GM10266 (cell line): ENCODE measurements around the gene KCNAB2.

ENCODE experiments used
- DNase-seq: peaks from one replicate; pipeline ENCODE4 v3.0.0; 2012; ENCODE audit errors: extremely low spot score
- TF ChIP-seq, protein P1 (sequence below): IDR thresholded peaks from 2 replicates; pipeline ENCODE4 v1.5.1; 2012; ENCODE audit warnings: mild to moderate bottlenecking, low read depth; ENCODE audit not compliant: control insufficient read depth, insufficient read depth; ENCODE audit errors: missing control alignments

KCNAB2 gene

DNA sequence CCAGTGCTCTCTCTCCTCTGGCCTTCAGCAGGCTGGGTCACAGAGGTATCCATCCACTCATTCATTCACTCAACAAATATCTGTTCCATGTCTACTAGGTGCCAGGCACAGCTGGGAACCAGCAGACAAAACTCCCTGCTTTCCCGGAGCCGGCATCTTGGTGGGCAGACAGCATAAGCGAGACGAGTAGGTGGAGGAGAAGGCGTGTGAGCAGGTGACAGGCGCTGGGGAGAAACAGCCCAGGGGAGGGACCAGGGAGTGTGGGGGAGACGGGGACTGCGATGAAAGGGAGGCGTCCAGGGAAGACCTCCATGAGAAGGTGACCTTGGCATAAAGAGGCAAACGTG is 11.0 kb upstream of the KCNAB2 start:
- no peak for DNase-seq
- TF ChIP-seq, protein P1, sequence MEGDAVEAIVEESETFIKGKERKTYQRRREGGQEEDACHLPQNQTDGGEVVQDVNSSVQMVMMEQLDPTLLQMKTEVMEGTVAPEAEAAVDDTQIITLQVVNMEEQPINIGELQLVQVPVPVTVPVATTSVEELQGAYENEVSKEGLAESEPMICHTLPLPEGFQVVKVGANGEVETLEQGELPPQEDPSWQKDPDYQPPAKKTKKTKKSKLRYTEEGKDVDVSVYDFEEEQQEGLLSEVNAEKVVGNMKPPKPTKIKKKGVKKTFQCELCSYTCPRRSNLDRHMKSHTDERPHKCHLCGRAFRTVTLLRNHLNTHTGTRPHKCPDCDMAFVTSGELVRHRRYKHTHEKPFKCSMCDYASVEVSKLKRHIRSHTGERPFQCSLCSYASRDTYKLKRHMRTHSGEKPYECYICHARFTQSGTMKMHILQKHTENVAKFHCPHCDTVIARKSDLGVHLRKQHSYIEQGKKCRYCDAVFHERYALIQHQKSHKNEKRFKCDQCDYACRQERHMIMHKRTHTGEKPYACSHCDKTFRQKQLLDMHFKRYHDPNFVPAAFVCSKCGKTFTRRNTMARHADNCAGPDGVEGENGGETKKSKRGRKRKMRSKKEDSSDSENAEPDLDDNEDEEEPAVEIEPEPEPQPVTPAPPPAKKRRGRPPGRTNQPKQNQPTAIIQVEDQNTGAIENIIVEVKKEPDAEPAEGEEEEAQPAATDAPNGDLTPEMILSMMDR, result no peak

DNA sequence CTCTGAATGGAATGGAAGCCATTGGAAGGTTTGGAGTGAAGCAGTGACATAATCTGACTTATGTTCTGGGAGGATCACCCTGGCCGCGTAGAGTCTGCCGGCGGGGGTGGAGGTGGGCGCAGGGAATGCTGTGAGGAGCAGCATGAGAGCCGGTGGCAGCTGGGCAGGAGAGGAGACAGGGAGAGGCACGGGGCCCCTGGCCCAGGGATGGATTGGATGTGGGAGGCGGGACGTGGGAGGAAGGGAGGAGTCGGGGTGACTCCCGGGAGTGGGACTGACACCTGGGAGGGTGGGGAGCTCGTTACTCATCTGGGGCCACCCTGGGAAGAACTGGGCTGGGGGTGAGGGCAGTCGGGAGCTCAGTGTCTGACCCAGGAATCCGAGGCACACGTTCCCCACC is 10.4 kb upstream of the KCNAB2 start:
- no peak for DNase-seq
- TF ChIP-seq, protein P1, result no peak

DNA sequence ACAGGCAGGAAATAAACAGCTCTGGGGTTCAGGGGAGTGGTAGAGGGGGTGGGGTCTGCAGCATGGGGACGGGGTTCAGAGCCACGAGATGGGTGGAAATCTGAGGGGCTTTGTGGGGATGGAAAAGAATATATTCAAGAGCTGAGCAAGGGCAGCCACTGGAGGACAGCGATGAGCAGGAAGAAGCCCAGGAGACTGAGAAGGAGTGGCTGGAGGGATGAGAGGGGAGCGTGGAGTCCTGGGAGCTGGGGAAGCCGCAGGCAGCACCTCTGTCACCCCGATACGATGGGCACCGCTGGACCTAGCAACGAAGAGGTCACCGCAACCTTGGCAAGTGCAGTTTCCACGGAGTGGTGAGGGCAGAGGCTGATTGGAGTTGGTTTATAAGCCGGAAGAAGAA is 10.0 kb upstream of the KCNAB2 start:
- TF ChIP-seq, protein P1, result no peak
- no peak for DNase-seq

DNA sequence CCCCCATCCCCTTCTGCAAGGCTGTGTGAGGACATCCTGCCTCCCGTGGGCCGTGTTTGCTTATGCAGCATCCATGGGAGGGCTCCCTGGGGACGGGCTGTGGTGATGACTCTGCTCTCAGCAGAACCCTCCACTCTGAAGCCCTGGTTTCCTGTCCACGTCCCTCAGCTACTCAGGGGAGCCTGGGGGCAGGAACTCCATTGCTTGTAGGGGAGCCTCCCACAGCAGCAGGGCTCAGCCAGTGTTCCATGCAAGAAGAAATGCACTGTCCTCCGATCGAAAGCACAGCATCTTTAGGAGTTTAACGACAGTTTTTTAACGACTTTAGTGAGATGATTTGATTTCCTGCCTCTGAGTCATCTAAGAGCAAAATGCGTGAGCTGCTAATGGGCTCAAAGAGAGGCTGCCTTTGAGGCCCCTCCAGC is 8.3 kb upstream of the KCNAB2 start:
- DNase-seq, result peak; percentile 63
- TF ChIP-seq, protein P1, result no peak

DNA sequence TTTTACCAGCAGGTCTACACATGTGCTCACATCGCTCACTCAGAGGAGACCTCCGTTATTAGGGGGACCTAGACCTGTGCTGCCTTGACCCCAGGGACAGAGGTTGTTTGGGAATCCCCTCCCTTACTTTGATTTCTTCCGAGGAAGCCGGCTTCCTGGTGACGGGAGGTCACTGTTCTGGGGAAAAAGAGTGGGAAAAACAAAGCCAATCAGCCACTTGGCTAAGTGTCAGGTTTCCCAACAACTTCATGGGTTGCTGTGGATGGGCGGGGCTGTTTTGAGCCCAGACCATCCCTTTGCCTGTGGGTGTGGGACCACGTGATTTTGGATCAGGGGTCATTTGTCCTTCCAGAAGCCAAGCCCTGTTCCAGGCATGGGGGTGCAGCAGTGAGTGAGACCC is 7.1 kb upstream of the KCNAB2 start:
- TF ChIP-seq, protein P1, result no peak
- no peak for DNase-seq

DNA sequence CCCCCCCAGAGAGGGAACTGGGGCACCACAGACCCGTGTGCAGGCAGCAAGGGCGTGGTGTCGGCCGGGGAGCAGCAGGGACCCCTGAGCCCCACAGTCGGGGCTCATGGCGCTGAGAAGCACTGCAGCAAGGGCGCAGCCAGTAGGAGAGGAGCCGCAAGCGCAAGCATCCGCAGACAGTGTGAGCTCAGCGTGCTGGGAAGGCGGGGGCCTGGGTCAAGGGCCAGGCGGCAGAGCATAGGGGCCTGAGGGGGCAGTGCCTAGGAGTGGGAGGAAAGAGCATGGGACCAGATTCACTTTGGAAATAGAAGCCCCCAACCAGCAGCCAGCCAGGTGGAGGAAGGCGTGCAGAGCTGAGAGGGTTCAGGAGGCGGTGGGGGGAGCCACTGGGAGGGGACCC is 6.7 kb upstream of the KCNAB2 start:
- TF ChIP-seq, protein P1, result no peak

DNA sequence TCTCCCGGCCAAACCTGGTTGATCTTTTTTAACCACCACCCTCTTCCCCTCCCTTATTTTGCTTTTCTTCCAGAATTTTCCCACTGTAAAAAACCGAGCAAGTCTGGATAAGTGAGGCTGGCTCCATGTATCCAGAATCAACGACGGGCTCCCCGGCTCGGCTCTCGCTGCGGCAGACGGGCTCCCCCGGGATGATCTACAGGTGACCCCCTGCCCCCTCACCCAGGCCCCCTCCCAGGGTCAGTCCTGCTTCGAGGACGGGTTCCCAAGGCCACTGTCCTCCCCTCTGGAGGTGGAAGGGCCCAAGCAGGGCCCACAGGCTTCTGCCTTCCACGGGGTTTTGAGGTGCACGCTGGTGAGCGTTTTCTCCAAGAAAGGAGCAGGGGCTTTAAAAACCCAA is 5.2 kb upstream of the KCNAB2 start:
- TF ChIP-seq, protein P1, result no peak
- no peak for DNase-seq

More for the DNA sequence above, 6.7 kb upstream of the KCNAB2 start:
- no peak for DNase-seq
